ENCODE results near the gene KLC1.
A peak's percentile ranks its signal among the peaks of the same experiment; 100 is the strongest.

Gene KLC1

GRCh38 chr14:103697603-103698379 is 68.8 kb downstream of the KLC1 start:
- H3K9ac ChIP-seq (ENCODE audit: low read length) = no peak overlapping the region

GRCh38 chr14:103698380-103699260 is 69.6 kb downstream of the KLC1 start:
- Histone ChIP-seq H3K27ac (ENCODE audit: low read depth, low read length) (peak overlapping the region; percentile 50), H3K27me3 (ENCODE audit: control insufficient read depth, insufficient read depth, low read length) (no peaks in the 10 kb centered on the region), H3K4me3 (ENCODE audit: low read length) (no peak overlapping the region), H3K4me1 (ENCODE audit: control insufficient read depth, insufficient read depth, low read length) (peaks cover 26% of the 10 kb centered on the region), H3K36me3 (ENCODE audit: control insufficient read depth, insufficient read depth, low read length) (peaks cover 31% of the 10 kb centered on the region), H3K9ac (ENCODE audit: low read length) (no peak overlapping the region)

More at GRCh38 chr14:103697603-103698379, 68.8 kb downstream of the KLC1 start:
- Histone ChIP-seq H3K4me3 (ENCODE audit: low read length) (no peak overlapping the region), H3K36me3 (ENCODE audit: control insufficient read depth, insufficient read depth, low read length) (peaks cover 24% of the 10 kb centered on the region), H3K27me3 (ENCODE audit: control insufficient read depth, insufficient read depth, low read length) (no peaks in the 10 kb centered on the region), H3K27ac (ENCODE audit: low read depth, low read length) (peak overlapping the region; percentile 50), H3K4me1 (ENCODE audit: control insufficient read depth, insufficient read depth, low read length) (peaks cover 26% of the 10 kb centered on the region)

GRCh38 chr14:103699261-103699661 is 70.2 kb downstream of the KLC1 start:
- H3K9ac ChIP-seq (ENCODE audit: low read length) = no peak overlapping the region

GRCh38 chr14:103699901-103700752 is 71.1 kb downstream of the KLC1 start:
- Histone ChIP-seq H3K27ac (ENCODE audit: low read depth, low read length) (no peak overlapping the region), H3K9ac (ENCODE audit: low read length) (no peak overlapping the region), H3K36me3 (ENCODE audit: control insufficient read depth, insufficient read depth, low read length) (peaks cover 28% of the 10 kb centered on the region)

More at GRCh38 chr14:103699261-103699661, 70.2 kb downstream of the KLC1 start:
- Histone ChIP-seq H3K4me3 (ENCODE audit: low read length) (no peak overlapping the region), H3K27me3 (ENCODE audit: control insufficient read depth, insufficient read depth, low read length) (no peaks in the 10 kb centered on the region), H3K36me3 (ENCODE audit: control insufficient read depth, insufficient read depth, low read length) (peaks cover 35% of the 10 kb centered on the region), H3K27ac (ENCODE audit: low read depth, low read length) (no peak overlapping the region), H3K4me1 (ENCODE audit: control insufficient read depth, insufficient read depth, low read length) (peaks cover 26% of the 10 kb centered on the region)

GRCh38 chr14:103700753-103701490 is 71.9 kb downstream of the KLC1 start:
- Histone ChIP-seq H3K27me3 (ENCODE audit: control insufficient read depth, insufficient read depth, low read length) (no peaks in the 10 kb centered on the region), H3K9ac (ENCODE audit: low read length) (no peak overlapping the region), H3K27ac (ENCODE audit: low read depth, low read length) (no peak overlapping the region), H3K4me3 (ENCODE audit: low read length) (no peak overlapping the region), H3K36me3 (ENCODE audit: control insufficient read depth, insufficient read depth, low read length) (peaks cover 28% of the 10 kb centered on the region), H3K4me1 (ENCODE audit: control insufficient read depth, insufficient read depth, low read length) (peaks cover 21% of the 10 kb centered on the region)

More at GRCh38 chr14:103699901-103700752, 71.1 kb downstream of the KLC1 start:
- Histone ChIP-seq H3K4me1 (ENCODE audit: control insufficient read depth, insufficient read depth, low read length) (peaks cover 26% of the 10 kb centered on the region), H3K27me3 (ENCODE audit: control insufficient read depth, insufficient read depth, low read length) (no peaks in the 10 kb centered on the region), H3K4me3 (ENCODE audit: low read length) (no peak overlapping the region)

GRCh38 chr14:103702095-103702494 is 73.1 kb downstream of the KLC1 start:
- H3K4me1 ChIP-seq (ENCODE audit: control insufficient read depth, insufficient read depth, low read length) = peaks cover 10% of the 10 kb centered on the region
- H3K9ac ChIP-seq (ENCODE audit: low read length) = no peak overlapping the region
- H3K27me3 ChIP-seq (ENCODE audit: control insufficient read depth, insufficient read depth, low read length) = no peaks in the 10 kb centered on the region
- no peak overlapping the region for H3K27ac ChIP-seq (ENCODE audit: low read depth, low read length)
- H3K4me3 ChIP-seq (ENCODE audit: low read length) = no peak overlapping the region
- H3K36me3 ChIP-seq (ENCODE audit: control insufficient read depth, insufficient read depth, low read length) = peaks cover 26% of the 10 kb centered on the region

- Histone ChIP-seq H3K27ac (ENCODE audit: low read depth, low read length) (no peak overlapping the region), H3K4me1 (ENCODE audit: control insufficient read depth, insufficient read depth, low read length) (peaks cover 3% of the 10 kb centered on the region), H3K27me3 (ENCODE audit: control insufficient read depth, insufficient read depth, low read length) (no peaks in the 10 kb centered on the region), H3K4me3 (ENCODE audit: low read length) (no peak overlapping the region), H3K36me3 (ENCODE audit: control insufficient read depth, insufficient read depth, low read length) (peaks cover 24% of the 10 kb centered on the region), H3K9ac (ENCODE audit: low read length) (no peak overlapping the region)
Measured at GRCh38 chr14:103702497-103703432, 73.8 kb downstream of the KLC1 start.

- Histone ChIP-seq H3K4me1 (ENCODE audit: control insufficient read depth, insufficient read depth, low read length) (no peaks in the 10 kb centered on the region), H3K9ac (ENCODE audit: low read length) (no peak overlapping the region), H3K36me3 (ENCODE audit: control insufficient read depth, insufficient read depth, low read length) (peaks cover 21% of the 10 kb centered on the region), H3K27me3 (ENCODE audit: control insufficient read depth, insufficient read depth, low read length) (no peaks in the 10 kb centered on the region), H3K4me3 (ENCODE audit: low read length) (no peak overlapping the region), H3K27ac (ENCODE audit: low read depth, low read length) (no peak overlapping the region)
Measured at GRCh38 chr14:103703433-103704385, 74.7 kb downstream of the KLC1 start.

GRCh38 chr14:103704708-103705107 is 75.7 kb downstream of the KLC1 start:
- no peaks in the 10 kb centered on the region for H3K27me3 ChIP-seq (ENCODE audit: control insufficient read depth, insufficient read depth, low read length)
- H3K36me3 ChIP-seq (ENCODE audit: control insufficient read depth, insufficient read depth, low read length) = peaks cover 21% of the 10 kb centered on the region
- H3K4me3 ChIP-seq (ENCODE audit: low read length) = no peak overlapping the region
- H3K27ac ChIP-seq (ENCODE audit: low read depth, low read length) = no peak overlapping the region
- peaks cover 3% of the 10 kb centered on the region for H3K4me1 ChIP-seq (ENCODE audit: control insufficient read depth, insufficient read depth, low read length)
- H3K9ac ChIP-seq (ENCODE audit: low read length) = no peak overlapping the region

- H3K4me1 ChIP-seq (ENCODE audit: control insufficient read depth, insufficient read depth, low read length) = peaks cover 3% of the 10 kb centered on the region
- H3K36me3 ChIP-seq (ENCODE audit: control insufficient read depth, insufficient read depth, low read length) = peaks cover 21% of the 10 kb centered on the region
- no peak overlapping the region for H3K9ac ChIP-seq (ENCODE audit: low read length)
- H3K27me3 ChIP-seq (ENCODE audit: control insufficient read depth, insufficient read depth, low read length) = no peaks in the 10 kb centered on the region
- H3K27ac ChIP-seq (ENCODE audit: low read depth, low read length) = peak overlapping the region; percentile 16
- no peak overlapping the region for H3K4me3 ChIP-seq (ENCODE audit: low read length)
Measured at GRCh38 chr14:103705118-103705503, 76.1 kb downstream of the KLC1 start.

Measured in rectal smooth muscle tissue (tissue), 1 donor.